Kasumi-1 (cell line): ENCODE results near the gene WDR86.

ENCODE experiments used
- DNase-seq, 2 experiments: peaks; one replicate each; lab custom pipeline; 2025; lab: John Stamatoyannopoulos, UW

WDR86 gene

GRCh38 chr7:151439855-151440798 is 30.3 kb upstream of the WDR86 start, which contains the start of gene CRYGN:
CRYGN (minus strand) TSS chr7:151440141; CDS start chr7:151439917, 224 bp downstream.
- DNase-seq, result no peak

- DNase-seq, result no peak
These were observed 29.2 kb upstream of the WDR86 start for GRCh38 chr7:151438864-151439601.

GRCh38 chr7:151437866-151438516 is 28.2 kb upstream of the WDR86 start:
- DNase-seq, result no peak

GRCh38 chr7:151437159-151437553 is 27.3 kb upstream of the WDR86 start:
- no peak for DNase-seq

GRCh38 chr7:151436446-151437158 is 26.8 kb upstream of the WDR86 start:
- no peak for DNase-seq

DNA sequence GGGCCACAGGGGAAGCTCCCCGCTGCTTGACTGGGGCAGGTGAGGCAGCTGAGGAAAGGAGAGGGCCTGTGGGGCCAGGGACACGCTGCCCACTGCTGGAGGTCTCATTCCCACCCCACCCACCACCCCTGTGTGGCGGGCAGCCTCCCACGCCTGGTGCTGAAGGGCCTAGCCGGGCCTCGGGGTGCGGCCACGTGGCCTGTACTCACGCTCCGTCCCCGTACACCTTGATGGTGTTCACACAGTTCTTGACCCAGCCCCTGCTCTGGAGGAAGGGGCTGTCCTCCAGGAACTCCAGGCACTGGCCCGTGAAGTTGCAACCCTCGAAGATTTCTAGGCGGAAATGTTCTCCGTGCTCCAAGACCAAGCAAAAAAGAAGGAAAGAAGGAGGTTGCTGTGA is 26.1 kb upstream of the WDR86 start:
- no peak for DNase-seq

GRCh38 chr7:151435103-151435916 is 25.5 kb upstream of the WDR86 start:
- no peak for DNase-seq

DNA sequence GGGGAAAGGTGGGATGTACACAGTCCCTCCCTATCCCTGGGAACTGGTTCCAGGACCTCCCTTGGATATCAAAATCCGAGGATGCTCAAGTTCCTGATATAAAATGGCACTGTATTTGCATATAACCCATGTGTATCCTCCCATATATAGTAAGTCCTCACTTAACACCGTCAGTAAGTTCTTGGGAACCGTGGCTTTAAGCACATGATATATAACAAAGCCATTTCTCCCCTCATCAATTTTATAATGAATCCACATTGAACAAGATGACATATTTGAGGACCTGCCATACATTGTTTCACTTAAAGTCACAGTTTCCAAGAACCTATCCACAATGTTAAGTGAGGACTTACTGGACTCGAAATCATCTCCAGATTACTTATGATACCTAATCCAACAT is 24.7 kb upstream of the WDR86 start:
- DNase-seq, result no peak

- no peak for DNase-seq
These were observed 24.0 kb upstream of the WDR86 start for GRCh38 chr7:151433721-151434400.

DNA sequence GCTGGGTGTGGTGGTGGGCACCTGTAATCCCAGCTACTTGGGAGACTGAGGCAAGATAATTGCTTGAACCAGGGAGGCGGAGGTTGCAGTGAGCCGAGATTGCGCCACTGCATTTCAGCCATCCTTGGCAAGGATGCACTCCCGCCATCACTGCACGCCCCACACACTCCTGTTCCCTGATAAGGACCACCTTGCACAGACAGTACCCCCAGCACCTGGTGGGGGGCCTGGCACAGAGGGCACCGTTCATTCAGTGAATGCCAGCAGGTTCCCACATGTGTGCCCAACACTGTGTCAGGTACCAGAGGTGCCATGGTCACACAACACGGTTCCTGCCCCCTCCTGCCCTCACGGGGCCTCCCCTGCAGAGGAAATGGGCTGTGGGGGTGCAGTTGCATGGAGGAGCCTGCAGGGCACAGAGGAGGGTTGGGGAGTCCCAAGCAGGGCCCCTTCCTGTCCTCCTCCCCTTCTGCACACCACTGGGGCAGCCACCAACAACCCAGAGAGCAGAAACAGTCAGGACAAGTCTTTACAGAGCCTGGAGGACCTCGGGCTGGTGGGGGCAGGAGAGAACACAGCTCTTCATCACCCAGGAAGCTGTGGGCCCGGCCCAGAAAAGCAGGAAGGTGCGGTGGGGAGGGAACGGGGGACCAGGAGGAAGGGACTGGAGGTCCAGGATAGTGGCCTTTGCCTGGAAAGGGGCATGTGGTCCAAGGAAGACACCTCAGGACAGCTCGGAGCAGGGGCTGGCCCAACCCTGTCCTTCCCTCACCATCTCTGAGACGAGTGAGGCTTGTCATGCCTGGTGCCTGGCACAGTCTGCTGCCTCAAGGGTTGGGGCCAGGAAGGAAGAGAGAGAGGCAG is 23.1 kb upstream of the WDR86 start:
- peak; percentile 88 to 90 for DNase-seq

GRCh38 chr7:151431768-151432311 is 22.0 kb upstream of the WDR86 start:
- DNase-seq, result no peak

DNA sequence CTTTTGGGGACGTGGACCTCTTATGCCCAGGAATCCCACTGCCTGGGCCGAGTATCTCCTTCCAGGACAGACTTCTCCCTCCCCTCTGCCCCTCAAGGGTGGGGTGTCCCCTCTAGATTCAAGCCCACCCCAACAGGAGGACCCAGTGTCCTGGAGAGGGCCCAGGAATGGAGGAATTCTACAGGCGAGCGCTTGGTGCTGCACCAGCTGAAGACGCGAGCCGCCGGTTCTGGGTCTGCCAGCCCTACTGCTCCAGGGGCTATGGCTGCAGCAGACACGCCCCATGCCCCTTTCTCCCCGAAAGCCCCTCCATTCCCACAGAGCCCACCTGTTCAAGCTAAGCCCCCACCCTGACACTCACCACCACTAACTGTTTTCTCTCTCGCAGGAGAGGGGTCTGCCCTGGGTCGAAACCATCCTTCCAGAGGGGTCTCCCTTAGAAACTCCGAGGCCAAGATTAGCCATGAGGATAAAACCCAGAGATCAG is 21.5 kb upstream of the WDR86 start:
- no peak for DNase-seq

DNA sequence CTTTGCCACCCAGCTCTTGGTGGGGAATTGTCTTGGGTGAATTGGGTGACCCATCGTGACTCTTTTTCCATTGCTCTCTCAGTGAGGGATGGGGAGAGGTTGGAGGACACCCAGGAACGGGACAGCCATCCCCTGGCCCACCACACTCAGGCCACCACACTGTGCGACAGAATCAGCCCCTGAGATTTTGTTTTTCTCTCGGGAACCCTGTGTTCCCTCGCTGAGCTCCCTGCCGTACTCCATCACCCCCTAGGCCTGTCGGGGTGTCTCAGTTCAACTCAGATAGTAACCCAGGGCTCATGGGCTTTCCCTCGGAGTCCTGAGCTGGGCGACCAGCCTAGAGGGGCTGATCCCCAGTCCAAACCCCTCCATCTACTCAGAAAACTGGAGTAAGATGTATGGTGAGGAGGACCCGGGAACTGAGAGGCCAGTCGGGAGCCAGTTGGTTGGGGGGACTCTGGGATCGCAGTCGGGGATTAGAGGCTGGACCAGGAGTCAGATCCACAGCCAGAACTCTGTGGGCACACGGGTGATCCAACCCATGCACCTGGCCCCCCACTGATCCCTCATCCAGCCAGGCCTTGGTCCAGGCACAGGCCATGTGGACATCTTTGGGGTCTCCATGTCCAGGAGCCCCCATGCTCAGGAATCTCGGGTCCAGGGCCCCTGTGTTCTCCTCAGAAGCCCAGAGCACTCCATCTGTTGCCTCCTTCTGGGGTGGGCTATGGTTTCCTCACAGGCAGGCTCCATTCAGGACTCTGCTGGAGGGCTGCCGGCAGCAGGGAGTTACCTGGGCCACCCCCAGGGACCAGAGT is 20.8 kb upstream of the WDR86 start:
- DNase-seq, result no peak

- no peak for DNase-seq
These were observed 19.9 kb upstream of the WDR86 start for GRCh38 chr7:151429560-151430331.

GRCh38 chr7:151429237-151429559 is 19.4 kb upstream of the WDR86 start:
- no peak for DNase-seq

- no peak for DNase-seq
These were observed 18.8 kb upstream of the WDR86 start for GRCh38 chr7:151428378-151429236.
